Body of pancreas (tissue), 4 donors: ENCODE data around the gene GADD45B.

Experiments used
- POLR2A ChIP-seq, 3 donors: fragments of 450-650 bp; IDR thresholded peaks; one replicate each; pipeline ENCODE4 v1.6.1; 2016; ENCODE audit warnings: antibody characterized with exemption in 3 of 3, mild to moderate bottlenecking in 2 of 3
- TF ChIP-seq, protein P1 (sequence below), 7 experiments: fragments of 450-650 bp in 4 of 7; fragments of 200-600 bp in 3 of 7; sonication (generic) in 3 of 7; IDR thresholded peaks; one replicate each; pipeline ENCODE4 v1.5.1; 2016 to 2019; ENCODE audit warnings: antibody characterized with exemption in 7 of 7

DNA sequence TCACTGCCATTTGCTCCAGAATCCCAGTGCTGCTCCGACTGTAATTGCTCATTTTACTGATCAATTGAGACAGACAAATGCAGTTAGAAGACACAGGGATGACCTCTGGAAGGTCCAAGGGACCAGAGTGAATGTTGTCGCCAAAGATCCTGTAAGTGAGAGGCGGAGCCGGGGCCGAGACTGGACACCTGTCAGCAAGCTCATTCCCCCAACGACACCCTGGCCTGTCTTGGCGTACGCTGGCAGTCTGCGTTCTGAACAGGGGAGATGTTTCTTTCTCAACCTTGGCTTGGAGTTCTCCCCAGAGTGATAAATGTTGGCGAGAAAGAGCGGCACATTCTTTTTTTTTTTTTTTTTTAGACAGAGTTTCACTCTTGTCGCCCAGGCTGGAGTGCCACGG is 24.2 kb downstream of the GADD45B start:
- TF ChIP-seq, protein P1, sequence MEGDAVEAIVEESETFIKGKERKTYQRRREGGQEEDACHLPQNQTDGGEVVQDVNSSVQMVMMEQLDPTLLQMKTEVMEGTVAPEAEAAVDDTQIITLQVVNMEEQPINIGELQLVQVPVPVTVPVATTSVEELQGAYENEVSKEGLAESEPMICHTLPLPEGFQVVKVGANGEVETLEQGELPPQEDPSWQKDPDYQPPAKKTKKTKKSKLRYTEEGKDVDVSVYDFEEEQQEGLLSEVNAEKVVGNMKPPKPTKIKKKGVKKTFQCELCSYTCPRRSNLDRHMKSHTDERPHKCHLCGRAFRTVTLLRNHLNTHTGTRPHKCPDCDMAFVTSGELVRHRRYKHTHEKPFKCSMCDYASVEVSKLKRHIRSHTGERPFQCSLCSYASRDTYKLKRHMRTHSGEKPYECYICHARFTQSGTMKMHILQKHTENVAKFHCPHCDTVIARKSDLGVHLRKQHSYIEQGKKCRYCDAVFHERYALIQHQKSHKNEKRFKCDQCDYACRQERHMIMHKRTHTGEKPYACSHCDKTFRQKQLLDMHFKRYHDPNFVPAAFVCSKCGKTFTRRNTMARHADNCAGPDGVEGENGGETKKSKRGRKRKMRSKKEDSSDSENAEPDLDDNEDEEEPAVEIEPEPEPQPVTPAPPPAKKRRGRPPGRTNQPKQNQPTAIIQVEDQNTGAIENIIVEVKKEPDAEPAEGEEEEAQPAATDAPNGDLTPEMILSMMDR (IDR thresholded peaks at IDR 0.05), result no peak
- no peak for TF ChIP-seq POLR2A (IDR thresholded peaks at IDR 0.05)
